PC-3 (cell line): Measurements from ENCODE around the gene GALNT14. TPM values are rescaled to one million over a fixed set of nuclear protein-coding genes. Genes with fewer than 3 reads are reported as not detected.

Experiments
- ATAC-seq: fragments of 200-7000 bp; cut with Tn5 transposase; 2 replicates; pipeline ENCODE4 v1.9.1; 2020; ENCODE audit warnings: mild to moderate bottlenecking, moderate library complexity
- BruUV-seq: library from RNA; stranded (reverse); fragments of 400-500 nt; replicated peaks from 2 replicates; lab custom pipeline; 2021; lab: Mats Ljungman, UMichigan
- CTCF ChIA-PET: fragments of 300-600 bp; sonication (Branson Sonifier 250); formaldehyde crosslinking; loops from one replicate; lab custom pipeline; 2022; ENCODE audit warnings: antibody characterized with exemption; lab: Charles Lee
- POLR2A ChIA-PET: fragments of 300-600 bp; sonication (Branson Sonifier 250); formaldehyde crosslinking; loops from one replicate; lab custom pipeline; 2022; ENCODE audit warnings: antibody characterized with exemption; ENCODE audit not compliant: unreplicated experiment; lab: Charles Lee
- DNase-seq: peaks from one replicate; pipeline ENCODE4 v3.0.0-alpha.2; 2015
- H2AFZ ChIP-seq: fragments of 300-600 bp; sonication (generic); 2 replicates; pipeline ENCODE4 v1.6.0; 2016; ENCODE audit warnings: antibody characterized with exemption, low read length
- H3F3A ChIP-seq: fragments of 300-600 bp; sonication (generic); one replicate; pipeline ENCODE4 v1.6.0; 2017; ENCODE audit warnings: antibody characterized with exemption, low read length, control low read depth, mild to moderate bottlenecking; ENCODE audit not compliant: unreplicated experiment
- H3K27ac ChIP-seq: fragments of 300-600 bp; sonication (generic); 2 replicates; pipeline ENCODE4 v1.5.1; 2016; ENCODE audit warnings: mild to moderate bottlenecking, low read length
- H3K27me3 ChIP-seq: fragments of 300-600 bp; sonication (generic); 2 replicates; pipeline ENCODE4 v1.6.1; 2016; ENCODE audit warnings: low read length, mixed read lengths
- H3K36me3 ChIP-seq: fragments of 300-600 bp; sonication (generic); 2 replicates; pipeline ENCODE4 v1.6.1; 2016; ENCODE audit warnings: low read depth, mixed run types, low read length, mixed read lengths
- H3K4me1 ChIP-seq: fragments of 300-600 bp; sonication (generic); 2 replicates; pipeline ENCODE4 v1.5.1; 2016; ENCODE audit warnings: low read length; ENCODE audit not compliant: insufficient read depth
- H3K4me2 ChIP-seq: fragments of 300-600 bp; sonication (generic); 2 replicates; pipeline ENCODE4 v1.6.0; 2016; ENCODE audit warnings: low read length
- H3K4me3 ChIP-seq: fragments of 300-600 bp; sonication (generic); 2 replicates; pipeline ENCODE4 v1.5.1; 2016; ENCODE audit warnings: mild to moderate bottlenecking, low read length, mixed read lengths
- H3K79me2 ChIP-seq: fragments of 300-600 bp; sonication (generic); 2 replicates; pipeline ENCODE4 v1.6.1; 2017; ENCODE audit warnings: low read length, mixed read lengths
- H3K9ac ChIP-seq: fragments of 300-600 bp; sonication (generic); 2 replicates; pipeline ENCODE4 v1.6.0; 2016; ENCODE audit warnings: mild to moderate bottlenecking, low read length
- H3K9me2 ChIP-seq: fragments of 300-600 bp; sonication (generic); replicated peaks from 2 replicates; pipeline ENCODE4 v1.6.1; 2016; ENCODE audit warnings: mixed run types, low read length, mixed read lengths
- H3K9me3 ChIP-seq: fragments of 300-600 bp; sonication (generic); 2 replicates; pipeline ENCODE4 v1.6.1; 2016; ENCODE audit warnings: low read length, mixed read lengths
- H4K20me1 ChIP-seq: fragments of 300-600 bp; sonication (generic); 2 replicates; pipeline ENCODE4 v1.6.1; 2016; ENCODE audit warnings: low read length, mixed read lengths
- EZH2 ChIP-seq: fragments of 300-600 bp; sonication (generic); IDR thresholded peaks from one replicate; pipeline ENCODE4 v1.6.1; 2017; ENCODE audit warnings: antibody characterized with exemption, mild to moderate bottlenecking, low read length; ENCODE audit not compliant: unreplicated experiment
- EZH2phosphoT487 ChIP-seq: fragments of 300-600 bp; sonication (generic); IDR thresholded peaks from 2 replicates; pipeline ENCODE4 v1.6.1; 2018; ENCODE audit warnings: mild to moderate bottlenecking, antibody characterized with exemption, low read length, borderline replicate concordance
- intact Hi-C: fragments of 100-400 bp; cut with micrococcal nuclease; formaldehyde crosslinking; loops from 2 replicates; pipeline ENCODE4 v1.9.0; 2023
- total RNA-seq: library from RNA; depleted of rRNA; stranded (reverse); fragments of >200 nt; gene quantifications from 2 replicates; pipeline ENCODE4 v1.2.3, GENCODE V29; 2014
- TF ChIP-seq, protein P1 (sequence below): fragments of 300-600 bp; sonication (generic); conservative IDR thresholded peaks from 2 replicates; pipeline ENCODE4 v1.5.1; 2017; ENCODE audit warnings: antibody characterized with exemption, low read depth, mild to moderate bottlenecking, low read length

The GALNT14 gene
- total RNA-seq, 1 experiment from 2014 or later, result 10.2 TPM

DNA sequence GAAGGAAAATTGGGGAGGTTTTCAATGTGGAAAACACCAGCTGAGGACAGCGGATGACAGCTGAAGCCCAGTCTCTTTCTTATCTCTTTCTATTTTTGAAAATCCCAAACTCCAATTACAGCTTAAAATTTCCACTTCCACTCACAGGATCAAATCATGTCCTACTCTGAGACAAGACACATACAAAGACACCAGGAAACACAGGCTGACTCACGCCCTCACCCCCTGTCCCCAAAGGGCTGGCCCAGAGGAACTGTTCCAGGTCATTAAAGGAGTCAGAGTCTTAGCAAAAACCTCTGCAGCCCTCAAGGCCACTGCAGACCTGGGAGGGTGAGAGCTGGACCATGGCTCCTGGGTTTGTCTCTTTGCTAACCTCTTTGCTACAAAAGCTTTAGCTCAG, 187.9 kb downstream of the GALNT14 start:
- POLR2A ChIA-PET, result no interaction called here
- H3K9me2 ChIP-seq, result no peaks in the 10 kb centered on the region
- no TSS peak for BruUV-seq

DNA sequence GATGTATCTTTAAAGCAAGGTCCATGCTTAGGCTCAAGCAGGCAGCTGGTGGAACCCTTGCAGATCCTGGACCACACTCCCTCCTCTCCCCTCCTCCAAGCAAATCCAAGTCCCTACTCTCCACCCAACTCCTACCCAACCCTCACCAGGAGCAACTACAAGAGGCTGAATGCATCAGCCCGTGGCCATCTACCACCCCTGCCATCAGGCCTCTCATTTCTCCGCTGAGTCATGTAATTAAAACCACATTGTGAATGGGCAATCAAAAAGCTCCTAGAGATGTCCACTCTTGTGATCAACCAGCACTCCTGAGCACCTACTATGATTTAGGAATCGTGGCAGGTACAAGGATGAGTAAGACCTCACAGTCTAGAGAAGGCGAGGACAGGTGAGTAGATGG, 188.8 kb downstream of the GALNT14 start:
- H3K9me2 ChIP-seq, result no peaks in the 10 kb centered on the region
- H4K20me1 ChIP-seq, result no peaks in the 10 kb centered on the region
- DNase-seq (no peak), ATAC-seq (no peak)
- H3K9ac ChIP-seq, result no peak overlapping the region
- H3K4me2 ChIP-seq, result no peak overlapping the region
- no peak overlapping the region for H3K27ac ChIP-seq
- H3K9me3 ChIP-seq, result no peaks in the 10 kb centered on the region
- no peaks in the 10 kb centered on the region for H3K36me3 ChIP-seq
- H3K27me3 ChIP-seq, result no peaks in the 10 kb centered on the region
- H3F3A ChIP-seq, result no peaks in the 10 kb centered on the region
- no peak overlapping the region for H2AFZ ChIP-seq
- H3K4me1 ChIP-seq, result no peaks in the 10 kb centered on the region
- H3K4me3 ChIP-seq, result no peak overlapping the region
- BruUV-seq, result no TSS peak
- no peak for TF ChIP-seq EZH2
- TF ChIP-seq, protein P1, sequence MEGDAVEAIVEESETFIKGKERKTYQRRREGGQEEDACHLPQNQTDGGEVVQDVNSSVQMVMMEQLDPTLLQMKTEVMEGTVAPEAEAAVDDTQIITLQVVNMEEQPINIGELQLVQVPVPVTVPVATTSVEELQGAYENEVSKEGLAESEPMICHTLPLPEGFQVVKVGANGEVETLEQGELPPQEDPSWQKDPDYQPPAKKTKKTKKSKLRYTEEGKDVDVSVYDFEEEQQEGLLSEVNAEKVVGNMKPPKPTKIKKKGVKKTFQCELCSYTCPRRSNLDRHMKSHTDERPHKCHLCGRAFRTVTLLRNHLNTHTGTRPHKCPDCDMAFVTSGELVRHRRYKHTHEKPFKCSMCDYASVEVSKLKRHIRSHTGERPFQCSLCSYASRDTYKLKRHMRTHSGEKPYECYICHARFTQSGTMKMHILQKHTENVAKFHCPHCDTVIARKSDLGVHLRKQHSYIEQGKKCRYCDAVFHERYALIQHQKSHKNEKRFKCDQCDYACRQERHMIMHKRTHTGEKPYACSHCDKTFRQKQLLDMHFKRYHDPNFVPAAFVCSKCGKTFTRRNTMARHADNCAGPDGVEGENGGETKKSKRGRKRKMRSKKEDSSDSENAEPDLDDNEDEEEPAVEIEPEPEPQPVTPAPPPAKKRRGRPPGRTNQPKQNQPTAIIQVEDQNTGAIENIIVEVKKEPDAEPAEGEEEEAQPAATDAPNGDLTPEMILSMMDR, result no peak
- no peak for TF ChIP-seq EZH2phosphoT487
- ChIA-PET POLR2A (no interaction called here), CTCF (no interaction called here)
- intact Hi-C loops, result no loop called here
- H3K79me2 ChIP-seq, result no peaks in the 10 kb centered on the region

More for the DNA sequence above, 187.9 kb downstream of the GALNT14 start:
- TF ChIP-seq EZH2 (no peak), EZH2phosphoT487 (no peak)
- TF ChIP-seq, protein P1, result no peak
- Histone ChIP-seq H3K79me2 (no peaks in the 10 kb centered on the region), H3K9ac (no peak overlapping the region), H3K27ac (no peak overlapping the region), H3K4me1 (no peaks in the 10 kb centered on the region), H4K20me1 (no peaks in the 10 kb centered on the region), H3K27me3 (no peaks in the 10 kb centered on the region), H3K36me3 (no peaks in the 10 kb centered on the region), H3K4me2 (no peak overlapping the region), H2AFZ (no peak overlapping the region), H3K9me3 (no peaks in the 10 kb centered on the region), H3K4me3 (no peak overlapping the region), H3F3A (no peaks in the 10 kb centered on the region)
- ATAC-seq (no peak), DNase-seq (no peak)
- CTCF ChIA-PET, result no interaction called here
- intact Hi-C loops, result no loop called here

DNA sequence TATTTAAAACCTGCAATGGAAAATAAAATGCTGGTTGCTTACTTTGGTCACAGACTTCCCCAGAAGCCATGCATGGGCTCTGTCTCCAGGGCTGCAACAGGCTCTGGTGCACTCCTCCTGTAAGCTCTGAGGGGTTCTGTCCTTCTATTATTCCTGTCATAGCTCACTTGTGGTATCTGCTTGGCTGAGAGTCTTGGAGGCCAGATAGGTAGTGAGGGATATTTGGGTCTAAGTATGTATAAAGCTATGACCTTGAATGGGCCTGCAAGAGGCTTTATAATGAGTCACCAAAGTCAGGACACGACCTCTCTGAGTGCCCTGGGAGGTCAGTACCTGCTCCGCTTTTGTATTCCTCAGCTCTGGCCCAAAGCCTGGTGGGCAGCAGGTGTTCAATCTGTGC, 189.4 kb downstream of the GALNT14 start:
- DNase-seq (no peak), ATAC-seq (no peak)
- H3K9me3 ChIP-seq, result no peaks in the 10 kb centered on the region
- no peak overlapping the region for H3K4me3 ChIP-seq
- no peaks in the 10 kb centered on the region for H3F3A ChIP-seq
- H3K4me2 ChIP-seq, result no peak overlapping the region
- no TSS peak for BruUV-seq
- CTCF ChIA-PET, result no interaction called here
- no peaks in the 10 kb centered on the region for H3K79me2 ChIP-seq
- no peaks in the 10 kb centered on the region for H3K36me3 ChIP-seq
- POLR2A ChIA-PET, result no interaction called here
- H3K27me3 ChIP-seq, result no peaks in the 10 kb centered on the region
- H3K9ac ChIP-seq, result no peak overlapping the region
- H3K27ac ChIP-seq, result no peak overlapping the region
- no peaks in the 10 kb centered on the region for H3K4me1 ChIP-seq
- no peaks in the 10 kb centered on the region for H4K20me1 ChIP-seq
- intact Hi-C loops, result no loop called here
- no peaks in the 10 kb centered on the region for H3K9me2 ChIP-seq
- TF ChIP-seq, protein P1, result no peak
- TF ChIP-seq EZH2 (no peak), EZH2phosphoT487 (no peak)
- H2AFZ ChIP-seq, result no peak overlapping the region
